WI38 (cell line): ENCODE measurements around the gene THRB.
"Not testable (repeated sequence)": the region's sequence is repeated elsewhere in the genome, so short reads cannot be mapped to it uniquely, and the experiment has no call there.

Source experiments
- H3K4me3 ChIP-seq: 2 replicates; pipeline ENCODE4 v1.5.1; 2011; ENCODE audit warnings: low read depth, mild to moderate bottlenecking, control low read depth, low read length
- CTCF ChIP-seq: IDR thresholded peaks from 2 replicates; pipeline ENCODE4 v1.5.1; 2012; ENCODE audit warnings: low read depth, mild to moderate bottlenecking, control low read depth, low read length

THRB gene

DNA sequence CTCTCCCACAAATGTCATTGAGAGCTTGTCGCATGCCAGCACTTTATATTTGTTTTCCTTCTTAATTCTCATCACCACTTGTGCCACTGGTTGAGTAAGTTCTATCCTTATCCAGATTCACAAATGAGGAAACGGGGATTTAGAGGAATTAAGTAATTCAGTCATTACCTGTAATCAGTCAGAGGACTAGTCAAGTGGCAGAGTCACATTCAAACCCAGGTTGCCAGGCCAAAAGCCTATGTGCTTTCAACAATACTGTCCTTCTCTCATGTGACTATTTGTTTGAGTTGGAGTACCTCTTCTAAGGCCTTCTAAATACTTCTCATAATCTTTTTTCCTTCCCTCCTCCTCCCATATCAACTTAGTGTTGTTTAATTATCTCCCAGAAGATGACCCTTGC lies 76.9 kb downstream of the THRB start:
- no peak for TF ChIP-seq CTCF
- no peak overlapping the region for H3K4me3 ChIP-seq

DNA sequence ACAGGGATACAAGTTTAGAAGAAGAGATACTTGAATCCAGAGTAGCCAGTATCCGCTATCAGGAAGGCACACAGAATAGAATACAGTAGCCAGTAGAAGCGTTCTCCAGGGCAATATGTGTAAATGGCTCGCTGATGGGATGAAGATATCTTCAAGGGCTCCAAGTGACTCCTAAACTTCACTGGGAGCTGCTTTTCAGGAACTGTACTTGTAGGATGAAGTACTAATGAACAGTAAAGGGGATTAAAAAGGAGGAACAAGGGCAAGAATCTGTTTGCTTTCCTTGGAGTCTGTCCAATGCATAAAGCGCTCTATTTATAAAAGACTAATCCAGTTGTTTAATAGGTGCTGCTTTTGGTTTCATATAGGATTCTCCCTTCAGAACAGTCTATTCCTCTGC lies 78.4 kb downstream of the THRB start:
- H3K4me3 ChIP-seq: no peak overlapping the region
- no peak for TF ChIP-seq CTCF

DNA sequence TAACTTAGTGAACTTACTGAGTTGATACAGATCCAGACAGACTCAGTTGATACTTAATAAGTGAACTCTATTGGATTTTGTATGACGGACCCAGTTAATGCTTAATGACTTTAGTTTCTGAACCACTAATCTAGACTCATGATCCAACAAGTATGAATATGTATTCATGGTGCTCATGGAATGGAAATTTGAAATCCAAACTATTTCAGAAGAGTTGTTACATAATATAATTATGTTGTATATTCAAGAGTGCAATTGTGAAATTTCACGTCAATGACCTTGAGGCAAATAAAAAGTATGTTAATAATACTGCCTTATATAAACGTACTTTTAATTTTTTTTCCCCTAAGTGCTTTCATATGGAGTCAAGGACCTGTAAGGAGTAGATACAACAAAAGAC lies 78.8 kb downstream of the THRB start:
- no peak for TF ChIP-seq CTCF
- H3K4me3 ChIP-seq: no peak overlapping the region

DNA sequence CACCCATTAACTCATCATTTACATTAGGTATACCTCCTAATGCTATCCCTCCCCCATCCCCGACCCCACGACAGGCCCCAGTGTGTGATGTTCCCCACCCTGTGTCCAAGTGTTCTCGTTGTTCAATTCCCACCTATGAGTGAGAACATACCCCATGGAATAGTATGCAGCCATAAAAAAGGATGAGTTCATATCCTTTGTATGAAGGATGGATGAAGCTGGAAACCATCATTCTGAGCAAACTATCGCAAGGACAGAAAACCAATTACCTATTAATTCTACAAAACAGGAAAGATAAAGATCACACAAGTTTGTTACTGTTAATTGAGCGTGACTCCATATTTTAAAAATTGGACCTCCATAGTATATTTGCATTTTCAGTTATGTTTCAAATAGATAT lies 81.0 kb downstream of the THRB start:
- H3K4me3 ChIP-seq: not testable (repeated sequence)

DNA sequence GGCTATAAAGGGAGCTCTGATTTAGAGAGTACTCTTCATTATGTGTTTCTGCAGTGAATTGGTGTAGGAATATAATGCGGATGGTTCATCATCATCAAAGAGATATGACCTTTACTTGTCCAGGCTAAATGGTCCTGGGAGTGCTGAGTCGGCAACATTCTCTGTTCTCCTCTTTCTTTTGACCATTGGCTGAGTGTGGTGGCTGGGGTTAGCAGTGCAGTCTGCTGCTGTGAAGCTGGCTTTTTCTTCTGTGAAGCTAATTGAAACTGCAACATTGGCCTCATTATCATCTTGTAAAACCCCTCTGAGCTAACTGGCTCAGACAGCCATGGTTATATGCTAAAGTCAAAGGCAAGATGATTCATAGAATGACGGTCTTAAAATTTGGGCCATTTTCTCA lies 83.8 kb downstream of the THRB start:
- TF ChIP-seq CTCF: no peak

DNA sequence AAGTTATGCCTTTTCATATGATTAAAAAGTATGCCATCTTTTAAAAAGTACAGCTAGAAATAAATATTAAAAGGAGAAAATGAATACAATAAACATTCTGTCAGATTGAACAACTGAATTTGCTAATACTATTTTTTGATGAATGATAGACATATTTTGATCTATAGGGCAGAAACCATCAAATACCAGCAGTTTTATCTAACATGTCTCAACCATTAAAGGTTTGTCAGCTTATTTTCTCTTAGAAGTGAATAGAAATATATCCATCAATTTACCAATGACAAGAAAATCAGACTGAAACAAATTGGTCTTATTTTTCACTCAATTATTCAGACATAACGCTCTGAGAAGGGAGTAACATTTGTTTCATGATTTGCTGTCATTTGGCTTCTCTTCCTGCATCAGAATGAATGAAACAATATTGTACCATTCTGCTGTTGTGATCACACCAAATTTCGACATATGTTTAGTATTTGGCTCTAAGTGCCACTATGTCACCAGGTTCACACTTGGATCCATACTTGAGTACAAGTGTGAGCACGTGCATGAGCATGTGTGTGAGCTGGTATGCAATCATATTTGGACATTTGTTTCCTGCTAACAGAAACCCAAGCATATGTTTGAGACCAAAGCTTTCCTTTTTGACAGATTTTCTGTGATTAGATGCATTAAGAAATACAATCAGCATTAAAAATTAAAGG lies 86.5 kb downstream of the THRB start:
- H3K4me3 ChIP-seq: no peak overlapping the region
- TF ChIP-seq CTCF: no peak

More for the DNA sequence above, 83.8 kb downstream of the THRB start:
- no peak overlapping the region for H3K4me3 ChIP-seq

- H3K4me3 ChIP-seq: no peak overlapping the region
- TF ChIP-seq CTCF: no peak
These were observed 87.8 kb downstream of the THRB start for GRCh38 chr3:24406900-24407299.

GRCh38 chr3:24405057-24405456 lies 89.6 kb downstream of the THRB start:
- no peak overlapping the region for H3K4me3 ChIP-seq
- no peak for TF ChIP-seq CTCF
